Thyroid gland (tissue), 4 donors: Measurements from ENCODE around the gene DVL1.

Experiments
- POLR2A ChIP-seq, 2 donors: fragments of 450-650 bp; IDR thresholded peaks; one replicate each; pipeline ENCODE4 v1.6.1; 2017; ENCODE audit warnings: antibody characterized with exemption in 2 of 2, mild to moderate bottlenecking in 2 of 2, moderate library complexity in 1 of 2
- TF ChIP-seq, protein P1 (sequence below), 6 experiments: fragments of 200-600 bp in 3 of 6; fragments of 450-650 bp in 3 of 6; sonication (generic) in 3 of 6; IDR thresholded peaks; one replicate each; pipeline ENCODE4 v1.5.1; 2016 to 2019; ENCODE audit warnings: antibody characterized with exemption in 6 of 6, mild to moderate bottlenecking in 2 of 6, inconsistent platforms in 1 of 6, moderate library complexity in 1 of 6

DNA sequence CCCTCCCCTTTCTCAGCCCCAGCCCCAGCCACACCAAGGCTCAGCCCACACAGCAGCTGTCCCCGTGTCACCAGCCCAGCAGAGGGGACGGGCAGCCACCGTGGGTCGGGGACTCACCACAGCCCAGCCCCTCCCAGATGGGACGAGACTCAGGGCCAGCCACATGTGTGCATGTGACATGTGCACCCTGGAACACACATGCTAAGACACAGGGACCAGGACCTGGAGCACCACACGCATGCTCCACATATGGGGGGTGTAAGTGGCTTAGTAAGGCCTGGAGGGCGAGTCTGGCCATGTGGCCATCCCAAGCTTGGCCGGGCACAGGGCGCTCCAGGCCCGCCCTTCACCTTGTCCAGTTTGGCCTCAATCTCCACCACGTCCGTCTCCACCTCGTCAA, 45.5 kb downstream of the DVL1 start:
- TF ChIP-seq, protein P1, sequence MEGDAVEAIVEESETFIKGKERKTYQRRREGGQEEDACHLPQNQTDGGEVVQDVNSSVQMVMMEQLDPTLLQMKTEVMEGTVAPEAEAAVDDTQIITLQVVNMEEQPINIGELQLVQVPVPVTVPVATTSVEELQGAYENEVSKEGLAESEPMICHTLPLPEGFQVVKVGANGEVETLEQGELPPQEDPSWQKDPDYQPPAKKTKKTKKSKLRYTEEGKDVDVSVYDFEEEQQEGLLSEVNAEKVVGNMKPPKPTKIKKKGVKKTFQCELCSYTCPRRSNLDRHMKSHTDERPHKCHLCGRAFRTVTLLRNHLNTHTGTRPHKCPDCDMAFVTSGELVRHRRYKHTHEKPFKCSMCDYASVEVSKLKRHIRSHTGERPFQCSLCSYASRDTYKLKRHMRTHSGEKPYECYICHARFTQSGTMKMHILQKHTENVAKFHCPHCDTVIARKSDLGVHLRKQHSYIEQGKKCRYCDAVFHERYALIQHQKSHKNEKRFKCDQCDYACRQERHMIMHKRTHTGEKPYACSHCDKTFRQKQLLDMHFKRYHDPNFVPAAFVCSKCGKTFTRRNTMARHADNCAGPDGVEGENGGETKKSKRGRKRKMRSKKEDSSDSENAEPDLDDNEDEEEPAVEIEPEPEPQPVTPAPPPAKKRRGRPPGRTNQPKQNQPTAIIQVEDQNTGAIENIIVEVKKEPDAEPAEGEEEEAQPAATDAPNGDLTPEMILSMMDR (IDR thresholded peaks at IDR 0.05): no peak
- TF ChIP-seq POLR2A (IDR thresholded peaks at IDR 0.05): no peak
